ENCODE measurements around the gene PLEKHF1.

Gene PLEKHF1

GRCh38 chr19:29675120-29675649 is 9.9 kb downstream of the PLEKHF1 start:
- FAIRE-seq (no peak), DNase-seq (ENCODE audit: insufficient read length) (no peak)
- TF ChIP-seq POLR2AphosphoS5 (IDR thresholded peaks at IDR 0.05; ENCODE audit: low read depth, low read length) (no peak), TAF1 (IDR thresholded peaks at IDR 0.05; ENCODE audit: borderline replicate concordance, low read depth, low read length) (no peak), POLR2A (IDR thresholded peaks at IDR 0.05; ENCODE audit: low read depth, low read length) (no peak)

GRCh38 chr19:29675650-29676186 is 10.5 kb downstream of the PLEKHF1 start:
- no peak for TF ChIP-seq TAF1 (IDR thresholded peaks at IDR 0.05; ENCODE audit: borderline replicate concordance, low read depth, low read length)
- TF ChIP-seq POLR2AphosphoS5 (IDR thresholded peaks at IDR 0.05; ENCODE audit: low read depth, low read length): no peak
- no peak for TF ChIP-seq POLR2A (IDR thresholded peaks at IDR 0.05; ENCODE audit: low read depth, low read length)
- FAIRE-seq: no peak
- no peak for DNase-seq (ENCODE audit: insufficient read length)

GRCh38 chr19:29676586-29676985 is 11.3 kb downstream of the PLEKHF1 start:
- TF ChIP-seq POLR2A (IDR thresholded peaks at IDR 0.05; ENCODE audit: low read depth, low read length): no peak
- no peak for TF ChIP-seq POLR2AphosphoS5 (IDR thresholded peaks at IDR 0.05; ENCODE audit: low read depth, low read length)
- no peak for TF ChIP-seq TAF1 (IDR thresholded peaks at IDR 0.05; ENCODE audit: borderline replicate concordance, low read depth, low read length)
- FAIRE-seq (no peak), DNase-seq (ENCODE audit: insufficient read length) (no peak)

- no peak for DNase-seq (ENCODE audit: insufficient read length)
- TF ChIP-seq POLR2A (IDR thresholded peaks at IDR 0.05; ENCODE audit: low read depth, low read length) (peak; percentile 15; the same call in 1 of the 2 replicates), POLR2AphosphoS5 (IDR thresholded peaks at IDR 0.05; ENCODE audit: low read depth, low read length) (no peak), TAF1 (IDR thresholded peaks at IDR 0.05; ENCODE audit: borderline replicate concordance, low read depth, low read length) (no peak)
- no peak for FAIRE-seq
Measured at GRCh38 chr19:29677001-29677817, 11.9 kb downstream of the PLEKHF1 start.

GRCh38 chr19:29678484-29679106 is 13.3 kb downstream of the PLEKHF1 start:
- FAIRE-seq: no peak
- TF ChIP-seq TAF1 (IDR thresholded peaks at IDR 0.05; ENCODE audit: borderline replicate concordance, low read depth, low read length) (no peak), POLR2A (IDR thresholded peaks at IDR 0.05; ENCODE audit: low read depth, low read length) (no peak), POLR2AphosphoS5 (IDR thresholded peaks at IDR 0.05; ENCODE audit: low read depth, low read length) (no peak)
- no peak for DNase-seq (ENCODE audit: insufficient read length)

- DNase-seq (ENCODE audit: insufficient read length) (no peak), FAIRE-seq (no peak)
- TF ChIP-seq TAF1 (IDR thresholded peaks at IDR 0.05; ENCODE audit: borderline replicate concordance, low read depth, low read length): no peak
- no peak for TF ChIP-seq POLR2A (IDR thresholded peaks at IDR 0.05; ENCODE audit: low read depth, low read length)
- no peak for TF ChIP-seq POLR2AphosphoS5 (IDR thresholded peaks at IDR 0.05; ENCODE audit: low read depth, low read length)
Measured at GRCh38 chr19:29679598-29680210, 14.4 kb downstream of the PLEKHF1 start.

- FAIRE-seq: peak; percentile 91
- DNase-seq (ENCODE audit: insufficient read length): peak; percentile 65
Measured at GRCh38 chr19:29680447-29680846, 15.2 kb downstream of the PLEKHF1 start.

GRCh38 chr19:29680937-29681336 is 15.7 kb downstream of the PLEKHF1 start:
- TF ChIP-seq TAF1 (IDR thresholded peaks at IDR 0.05; ENCODE audit: borderline replicate concordance, low read depth, low read length) (no peak), POLR2A (IDR thresholded peaks at IDR 0.05; ENCODE audit: low read depth, low read length) (no peak), POLR2AphosphoS5 (IDR thresholded peaks at IDR 0.05; ENCODE audit: low read depth, low read length) (no peak)
- FAIRE-seq: no peak

More at GRCh38 chr19:29680447-29680846, 15.2 kb downstream of the PLEKHF1 start:
- no peak for TF ChIP-seq TAF1 (IDR thresholded peaks at IDR 0.05; ENCODE audit: borderline replicate concordance, low read depth, low read length)
- no peak for TF ChIP-seq POLR2AphosphoS5 (IDR thresholded peaks at IDR 0.05; ENCODE audit: low read depth, low read length)
- no peak; the same call in 1 of the 2 replicates for TF ChIP-seq POLR2A (IDR thresholded peaks at IDR 0.05; ENCODE audit: low read depth, low read length)

GRCh38 chr19:29681422-29682235 is 16.4 kb downstream of the PLEKHF1 start:
- DNase-seq (ENCODE audit: insufficient read length) (no peak), FAIRE-seq (no peak)
- TF ChIP-seq POLR2A (IDR thresholded peaks at IDR 0.05; ENCODE audit: low read depth, low read length) (no peak), TAF1 (IDR thresholded peaks at IDR 0.05; ENCODE audit: borderline replicate concordance, low read depth, low read length) (no peak), POLR2AphosphoS5 (IDR thresholded peaks at IDR 0.05; ENCODE audit: low read depth, low read length) (no peak)

More at GRCh38 chr19:29680937-29681336, 15.7 kb downstream of the PLEKHF1 start:
- no peak for DNase-seq (ENCODE audit: insufficient read length)

GRCh38 chr19:29682236-29682895 is 17.1 kb downstream of the PLEKHF1 start:
- no peak for DNase-seq (ENCODE audit: insufficient read length)
- FAIRE-seq: no peak
- TF ChIP-seq POLR2AphosphoS5 (IDR thresholded peaks at IDR 0.05; ENCODE audit: low read depth, low read length): no peak
- TF ChIP-seq TAF1 (IDR thresholded peaks at IDR 0.05; ENCODE audit: borderline replicate concordance, low read depth, low read length): no peak
- no peak for TF ChIP-seq POLR2A (IDR thresholded peaks at IDR 0.05; ENCODE audit: low read depth, low read length)

All from GM12892 (cell line).